AML-193 (cell line): ENCODE data around the gene ZBTB37.
A peak's percentile ranks its signal among the peaks of the same experiment; 100 is the strongest.
"Not testable (repeated sequence)": the region's sequence is repeated elsewhere in the genome, so short reads cannot be mapped to it uniquely, and the experiment has no call there.

ENCODE experiments used
- DNase-seq, 2 experiments: peaks; one replicate each; lab custom pipeline; 2025; lab: John Stamatoyannopoulos, UW

ZBTB37 gene

GRCh38 chr1:173903827-173904531 is 35.8 kb downstream of the ZBTB37 start:
- DNase-seq: no peak

GRCh38 chr1:173913111-173913510 is 44.9 kb downstream of the ZBTB37 start:
- DNase-seq: no peak

- DNase-seq: peak; percentile 11 to 52
Observed at GRCh38 chr1:173914366-173914871, 46.2 kb downstream of the ZBTB37 start.

- DNase-seq: no peak
Observed at GRCh38 chr1:173915596-173915995, 47.4 kb downstream of the ZBTB37 start.

GRCh38 chr1:173916667-173917066 is 48.5 kb downstream of the ZBTB37 start:
- DNase-seq: no peak

DNA sequence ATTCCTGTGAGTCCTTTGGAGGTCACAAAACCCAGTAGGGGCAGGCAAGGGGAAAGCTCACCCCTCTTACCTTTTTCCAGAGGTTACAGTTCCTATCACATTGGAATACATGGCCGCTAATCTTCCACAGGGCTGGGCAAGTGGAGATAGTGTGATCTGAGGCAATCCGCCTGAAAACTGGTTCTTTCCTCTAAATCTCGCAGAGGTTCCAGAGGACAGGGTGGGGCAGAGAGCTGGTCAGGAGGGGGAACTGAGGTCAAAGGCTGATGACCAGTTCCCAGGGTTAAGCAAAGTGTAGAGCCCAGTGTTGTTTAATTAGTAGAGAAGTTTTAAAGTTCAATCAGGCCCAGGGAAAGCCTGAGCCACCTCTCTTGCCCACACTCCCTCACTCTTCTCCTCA is 49.0 kb downstream of the ZBTB37 start, which contains the start of gene SERPINC1:
Gene SERPINC1 (minus strand): TSS at position 179 of the 400 bp plus-strand sequence. CDS start 68 bp downstream, at position 111.
- DNase-seq: no peak

GRCh38 chr1:173917635-173918493 is 49.7 kb downstream of the ZBTB37 start:
- DNase-seq: no peak

DNA sequence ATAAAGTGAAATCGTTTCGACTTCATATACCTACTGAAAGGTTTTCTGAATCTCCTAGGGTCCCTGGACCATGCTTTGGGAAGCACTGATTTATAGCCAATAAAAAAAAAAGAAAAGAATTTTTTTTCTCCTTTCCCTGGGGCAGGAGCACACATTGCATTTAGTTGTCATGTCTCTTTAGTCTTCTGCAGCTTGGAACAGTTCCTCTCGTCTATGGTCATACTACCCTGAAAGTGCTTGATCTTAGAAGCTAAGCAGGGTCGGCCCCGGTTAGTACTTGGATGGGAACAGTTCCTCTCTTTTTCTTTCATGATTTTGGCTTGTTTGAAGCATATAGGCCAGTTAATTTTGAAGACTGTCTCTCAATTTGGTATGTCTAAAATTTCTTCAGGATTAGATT is 52.7 kb downstream of the ZBTB37 start:
- DNase-seq: no peak

- DNase-seq: no peak
Observed at GRCh38 chr1:173925306-173926242, 57.4 kb downstream of the ZBTB37 start.

DNA sequence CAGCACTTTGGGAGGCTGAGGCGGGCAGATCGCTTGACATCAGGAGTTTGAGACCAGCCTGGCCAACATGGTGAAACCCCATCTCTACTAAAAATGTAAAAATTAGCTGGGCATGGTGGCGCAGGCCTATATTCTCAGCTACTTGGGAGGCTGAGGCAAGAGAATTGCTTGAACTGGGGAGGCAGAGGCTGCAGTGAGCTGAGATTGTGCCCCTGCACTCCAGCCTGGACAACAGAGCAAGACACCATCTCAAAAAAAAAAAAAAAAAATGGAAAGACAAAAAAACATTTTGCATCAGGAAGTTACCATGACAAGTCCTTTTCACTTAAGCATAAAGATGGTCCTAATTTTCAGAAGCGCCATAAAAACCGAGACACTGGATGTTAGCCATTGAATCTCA is 62.4 kb downstream of the ZBTB37 start:
- DNase-seq: not testable (repeated sequence)

DNA sequence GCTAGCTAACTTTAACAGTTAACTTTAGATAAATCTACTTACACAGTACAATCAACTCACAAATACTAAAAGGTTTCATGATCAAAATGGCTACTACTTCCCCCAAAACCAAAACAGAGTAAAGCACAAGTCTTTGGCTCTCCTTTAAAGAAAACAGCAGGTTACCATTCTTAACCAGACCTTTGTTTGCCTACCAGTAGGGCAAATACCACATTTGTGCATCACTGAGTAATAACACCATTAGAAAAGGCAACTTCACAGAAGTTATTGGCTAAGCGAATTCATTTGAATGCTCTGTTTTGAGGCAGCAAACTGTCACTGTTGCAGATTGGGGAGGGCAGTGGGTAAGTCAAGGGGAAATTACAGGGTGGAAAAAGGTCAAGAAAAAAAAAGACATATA is 66.3 kb downstream of the ZBTB37 start:
- no peak for DNase-seq

DNA sequence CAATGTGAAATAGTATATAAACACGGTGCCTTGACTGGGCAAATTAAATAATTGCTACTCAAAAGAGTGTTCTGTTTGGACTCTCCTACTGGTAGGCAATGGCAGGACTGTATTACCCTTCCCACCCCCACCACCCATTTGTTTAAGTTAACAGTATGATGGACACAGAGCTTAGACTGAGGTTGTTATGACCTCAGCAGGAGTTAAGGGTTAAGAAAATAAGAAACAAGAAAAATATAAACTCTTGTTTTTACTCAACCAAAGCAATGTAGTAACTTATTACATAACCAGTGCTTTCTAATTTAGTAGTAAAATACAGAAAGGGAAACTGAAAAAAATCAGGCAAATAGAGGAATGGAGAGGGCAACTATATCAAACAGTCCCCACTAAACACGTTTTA is 68.9 kb downstream of the ZBTB37 start:
- DNase-seq: no peak

- no peak for DNase-seq
Observed at GRCh38 chr1:173946380-173946921, 78.3 kb downstream of the ZBTB37 start.

- DNase-seq: no peak
Observed at GRCh38 chr1:173948594-173948993, 80.4 kb downstream of the ZBTB37 start.
